ENCODE results near the gene HAND2. TPM values are rescaled to one million over a fixed set of nuclear protein-coding genes. Genes with fewer than 3 reads are reported as not detected.

The HAND2 gene
- total and polyA plus RNA-seq, 2 of the 13 experiments (the other 11 are each of a cell fraction or from before 2014, with no cell fraction given) = not detected

DNA sequence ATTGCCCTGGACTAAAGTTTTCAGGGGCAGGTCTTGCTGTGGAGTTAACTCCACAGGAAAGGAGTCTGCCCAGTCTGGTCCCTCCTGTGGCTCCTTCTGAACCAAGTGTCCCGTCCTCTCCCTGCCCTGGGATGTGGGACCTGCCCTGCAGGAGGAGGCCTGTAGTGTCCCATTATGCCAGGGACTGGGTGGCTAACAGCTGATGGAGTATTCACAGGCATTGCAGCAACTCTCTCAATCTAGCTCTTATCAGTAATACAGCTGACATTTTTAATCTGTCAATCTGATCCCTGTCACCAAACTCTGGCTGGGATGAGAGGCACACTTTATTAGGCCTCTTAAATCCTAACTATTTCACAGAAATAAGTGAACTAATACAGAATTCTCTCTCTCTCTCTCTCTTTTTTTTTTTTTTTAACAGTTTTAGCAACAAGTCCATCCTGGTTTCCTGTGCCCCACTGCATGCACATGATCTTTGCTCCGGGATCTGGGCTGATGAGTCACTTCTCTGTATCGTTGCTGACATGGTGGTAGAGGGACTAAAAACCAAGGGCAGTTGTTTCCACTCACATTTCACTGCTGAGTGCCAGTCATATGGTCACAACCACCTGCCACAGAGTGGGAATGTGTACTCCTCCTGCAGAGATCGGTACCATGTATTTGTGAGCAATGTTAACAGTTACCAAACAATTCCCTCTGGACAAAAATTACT is 39.1 kb downstream of the HAND2 start (continued):
- TF ChIP-seq PRMT3 (CRISPR knock-in tag; IDR thresholded peaks at IDR 0.05; ENCODE audit: borderline replicate concordance, low read depth) (no peak), GRHL1 (CRISPR knock-in tag; conservative IDR thresholded peaks at IDR 0.05) (no peak), ZNF121 (CRISPR knock-in tag; IDR thresholded peaks at IDR 0.05) (no peak), FOXK1 (CRISPR knock-in tag; IDR thresholded peaks at IDR 0.05; ENCODE audit: borderline replicate concordance, low read depth) (no peak), ZKSCAN1 (IDR thresholded peaks at IDR 0.05; ENCODE audit: low read length) (no peak), SATB2 (CRISPR knock-in tag; IDR thresholded peaks at IDR 0.05) (no peak), ZNF616 (CRISPR knock-in tag; IDR thresholded peaks at IDR 0.05; ENCODE audit: low read depth) (no peak), ZNF615 (CRISPR knock-in tag; IDR thresholded peaks at IDR 0.05; ENCODE audit: borderline replicate concordance) (no peak), NBN (conservative IDR thresholded peaks at IDR 0.05) (no peak), FOXJ3 (CRISPR knock-in tag; IDR thresholded peaks at IDR 0.05; ENCODE audit: borderline replicate concordance) (no peak), ZNF263 (CRISPR knock-in tag; IDR thresholded peaks at IDR 0.05) (no peak), MED1 (CRISPR knock-in tag; IDR thresholded peaks at IDR 0.05) (0 out of 2 replicates have a peak, but pooled peaks have one; percentile 15), ZSCAN29 (CRISPR knock-in tag; conservative IDR thresholded peaks at IDR 0.05) (0 out of 2 replicates have a peak, but pooled peaks have one; percentile 30), ZBTB8A (CRISPR knock-in tag; IDR thresholded peaks at IDR 0.05; ENCODE audit: borderline replicate concordance, low read depth) (no peak), ZNF773 (CRISPR knock-in tag; IDR thresholded peaks at IDR 0.05; ENCODE audit: borderline replicate concordance) (no peak), HOXA3 (CRISPR knock-in tag; IDR thresholded peaks at IDR 0.05) (no peak), HNF4A (CRISPR knock-in tag; IDR thresholded peaks at IDR 0.05) (peak; percentile 64), NCOA2 (CRISPR knock-in tag; IDR thresholded peaks at IDR 0.05) (no peak)
- TF ChIP-seq, protein P1, sequence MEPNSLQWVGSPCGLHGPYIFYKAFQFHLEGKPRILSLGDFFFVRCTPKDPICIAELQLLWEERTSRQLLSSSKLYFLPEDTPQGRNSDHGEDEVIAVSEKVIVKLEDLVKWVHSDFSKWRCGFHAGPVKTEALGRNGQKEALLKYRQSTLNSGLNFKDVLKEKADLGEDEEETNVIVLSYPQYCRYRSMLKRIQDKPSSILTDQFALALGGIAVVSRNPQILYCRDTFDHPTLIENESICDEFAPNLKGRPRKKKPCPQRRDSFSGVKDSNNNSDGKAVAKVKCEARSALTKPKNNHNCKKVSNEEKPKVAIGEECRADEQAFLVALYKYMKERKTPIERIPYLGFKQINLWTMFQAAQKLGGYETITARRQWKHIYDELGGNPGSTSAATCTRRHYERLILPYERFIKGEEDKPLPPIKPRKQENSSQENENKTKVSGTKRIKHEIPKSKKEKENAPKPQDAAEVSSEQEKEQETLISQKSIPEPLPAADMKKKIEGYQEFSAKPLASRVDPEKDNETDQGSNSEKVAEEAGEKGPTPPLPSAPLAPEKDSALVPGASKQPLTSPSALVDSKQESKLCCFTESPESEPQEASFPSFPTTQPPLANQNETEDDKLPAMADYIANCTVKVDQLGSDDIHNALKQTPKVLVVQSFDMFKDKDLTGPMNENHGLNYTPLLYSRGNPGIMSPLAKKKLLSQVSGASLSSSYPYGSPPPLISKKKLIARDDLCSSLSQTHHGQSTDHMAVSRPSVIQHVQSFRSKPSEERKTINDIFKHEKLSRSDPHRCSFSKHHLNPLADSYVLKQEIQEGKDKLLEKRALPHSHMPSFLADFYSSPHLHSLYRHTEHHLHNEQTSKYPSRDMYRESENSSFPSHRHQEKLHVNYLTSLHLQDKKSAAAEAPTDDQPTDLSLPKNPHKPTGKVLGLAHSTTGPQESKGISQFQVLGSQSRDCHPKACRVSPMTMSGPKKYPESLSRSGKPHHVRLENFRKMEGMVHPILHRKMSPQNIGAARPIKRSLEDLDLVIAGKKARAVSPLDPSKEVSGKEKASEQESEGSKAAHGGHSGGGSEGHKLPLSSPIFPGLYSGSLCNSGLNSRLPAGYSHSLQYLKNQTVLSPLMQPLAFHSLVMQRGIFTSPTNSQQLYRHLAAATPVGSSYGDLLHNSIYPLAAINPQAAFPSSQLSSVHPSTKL (CRISPR knock-in tag; IDR thresholded peaks at IDR 0.05) = peak; percentile 44; the same call in 1 of the 2 replicates
- TF ChIP-seq, protein P2, sequence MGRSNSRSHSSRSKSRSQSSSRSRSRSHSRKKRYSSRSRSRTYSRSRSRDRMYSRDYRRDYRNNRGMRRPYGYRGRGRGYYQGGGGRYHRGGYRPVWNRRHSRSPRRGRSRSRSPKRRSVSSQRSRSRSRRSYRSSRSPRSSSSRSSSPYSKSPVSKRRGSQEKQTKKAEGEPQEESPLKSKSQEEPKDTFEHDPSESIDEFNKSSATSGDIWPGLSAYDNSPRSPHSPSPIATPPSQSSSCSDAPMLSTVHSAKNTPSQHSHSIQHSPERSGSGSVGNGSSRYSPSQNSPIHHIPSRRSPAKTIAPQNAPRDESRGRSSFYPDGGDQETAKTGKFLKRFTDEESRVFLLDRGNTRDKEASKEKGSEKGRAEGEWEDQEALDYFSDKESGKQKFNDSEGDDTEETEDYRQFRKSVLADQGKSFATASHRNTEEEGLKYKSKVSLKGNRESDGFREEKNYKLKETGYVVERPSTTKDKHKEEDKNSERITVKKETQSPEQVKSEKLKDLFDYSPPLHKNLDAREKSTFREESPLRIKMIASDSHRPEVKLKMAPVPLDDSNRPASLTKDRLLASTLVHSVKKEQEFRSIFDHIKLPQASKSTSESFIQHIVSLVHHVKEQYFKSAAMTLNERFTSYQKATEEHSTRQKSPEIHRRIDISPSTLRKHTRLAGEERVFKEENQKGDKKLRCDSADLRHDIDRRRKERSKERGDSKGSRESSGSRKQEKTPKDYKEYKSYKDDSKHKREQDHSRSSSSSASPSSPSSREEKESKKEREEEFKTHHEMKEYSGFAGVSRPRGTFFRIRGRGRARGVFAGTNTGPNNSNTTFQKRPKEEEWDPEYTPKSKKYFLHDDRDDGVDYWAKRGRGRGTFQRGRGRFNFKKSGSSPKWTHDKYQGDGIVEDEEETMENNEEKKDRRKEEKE (IDR thresholded peaks at IDR 0.05) = no peak
- TF ChIP-seq, protein P3, sequence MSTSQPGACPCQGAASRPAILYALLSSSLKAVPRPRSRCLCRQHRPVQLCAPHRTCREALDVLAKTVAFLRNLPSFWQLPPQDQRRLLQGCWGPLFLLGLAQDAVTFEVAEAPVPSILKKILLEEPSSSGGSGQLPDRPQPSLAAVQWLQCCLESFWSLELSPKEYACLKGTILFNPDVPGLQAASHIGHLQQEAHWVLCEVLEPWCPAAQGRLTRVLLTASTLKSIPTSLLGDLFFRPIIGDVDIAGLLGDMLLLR (CRISPR knock-in tag; IDR thresholded peaks at IDR 0.05) = no peak
- TF ChIP-seq, protein P4, sequence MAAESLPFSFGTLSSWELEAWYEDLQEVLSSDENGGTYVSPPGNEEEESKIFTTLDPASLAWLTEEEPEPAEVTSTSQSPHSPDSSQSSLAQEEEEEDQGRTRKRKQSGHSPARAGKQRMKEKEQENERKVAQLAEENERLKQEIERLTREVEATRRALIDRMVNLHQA (CRISPR knock-in tag; IDR thresholded peaks at IDR 0.05) = no peak
